ENCODE data around the gene ZNF514.

DNA sequence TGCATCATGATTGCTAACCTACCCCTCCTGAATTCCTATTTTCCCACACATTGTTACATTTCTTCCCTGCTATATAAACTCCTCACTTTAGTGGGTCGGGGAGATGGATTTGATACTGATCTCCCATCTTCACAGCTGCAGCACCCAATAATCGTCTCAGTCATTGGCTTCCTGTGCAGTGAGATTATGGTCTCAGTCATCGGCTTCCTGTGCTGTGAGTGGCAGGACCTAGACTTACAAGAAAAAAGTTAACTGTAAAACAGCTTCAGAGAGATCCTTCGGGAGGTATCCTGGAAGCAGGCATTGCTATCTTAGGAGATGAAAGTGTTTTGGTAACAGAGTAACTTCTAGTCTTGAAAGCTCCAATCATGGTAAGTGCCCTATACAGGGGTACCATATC, 44.3 kb upstream of the ZNF514 start:
- TF ChIP-seq EZH2 (IDR thresholded peaks at IDR 0.05; ENCODE audit: borderline replicate concordance, insufficient read depth, low read depth, low read length, poor library complexity, severe bottlenecking) (no peak), CTCF (IDR thresholded peaks at IDR 0.05) (no peak)
